Ishikawa (cell line): ENCODE data around the gene SIX1.

ENCODE experiments used
- CEBPB ChIP-seq: IDR thresholded peaks from 2 replicates; pipeline ENCODE4 v1.6.1; 2012
- CREB1 ChIP-seq: IDR thresholded peaks from 2 replicates; pipeline ENCODE4 v1.6.1; 2012; ENCODE audit warnings: low read depth
- EGR1 ChIP-seq: IDR thresholded peaks from 2 replicates; pipeline ENCODE4 v1.6.1; 2012
- EP300 ChIP-seq: IDR thresholded peaks from 2 replicates; pipeline ENCODE4 v1.6.1; 2012; ENCODE audit warnings: borderline replicate concordance
- FOXM1 ChIP-seq: IDR thresholded peaks from 2 replicates; pipeline ENCODE4 v1.6.1; 2012; ENCODE audit warnings: low read depth, borderline replicate concordance
- MAX ChIP-seq: IDR thresholded peaks from 2 replicates; pipeline ENCODE4 v1.6.1; 2012
- NFIC ChIP-seq: IDR thresholded peaks from 2 replicates; pipeline ENCODE4 v1.6.1; 2012
- RAD21 ChIP-seq: IDR thresholded peaks from 2 replicates; pipeline ENCODE4 v1.6.1; 2012; ENCODE audit warnings: low read depth
- TAF1 ChIP-seq: IDR thresholded peaks from 2 replicates; pipeline ENCODE4 v1.6.1; 2012; ENCODE audit warnings: low read depth, mild to moderate bottlenecking
- TCF12 ChIP-seq: IDR thresholded peaks from 2 replicates; pipeline ENCODE4 v1.6.1; 2012; ENCODE audit warnings: low read depth
- TEAD4 ChIP-seq: IDR thresholded peaks from 2 replicates; pipeline ENCODE4 v1.6.1; 2012
- YY1 ChIP-seq: IDR thresholded peaks from 2 replicates; pipeline ENCODE4 v1.6.1; 2012; ENCODE audit warnings: low read depth
- ZBTB7A ChIP-seq: IDR thresholded peaks from 2 replicates; pipeline ENCODE4 v1.6.1; 2012; ENCODE audit warnings: low read depth
- TF ChIP-seq, protein P1 (sequence below): IDR thresholded peaks from 2 replicates; pipeline ENCODE4 v1.6.1; 2012; ENCODE audit warnings: low read depth, mild to moderate bottlenecking
- TF ChIP-seq, protein P2 (sequence below): IDR thresholded peaks from 2 replicates; pipeline ENCODE4 v1.6.1; 2012

SIX1 gene

DNA sequence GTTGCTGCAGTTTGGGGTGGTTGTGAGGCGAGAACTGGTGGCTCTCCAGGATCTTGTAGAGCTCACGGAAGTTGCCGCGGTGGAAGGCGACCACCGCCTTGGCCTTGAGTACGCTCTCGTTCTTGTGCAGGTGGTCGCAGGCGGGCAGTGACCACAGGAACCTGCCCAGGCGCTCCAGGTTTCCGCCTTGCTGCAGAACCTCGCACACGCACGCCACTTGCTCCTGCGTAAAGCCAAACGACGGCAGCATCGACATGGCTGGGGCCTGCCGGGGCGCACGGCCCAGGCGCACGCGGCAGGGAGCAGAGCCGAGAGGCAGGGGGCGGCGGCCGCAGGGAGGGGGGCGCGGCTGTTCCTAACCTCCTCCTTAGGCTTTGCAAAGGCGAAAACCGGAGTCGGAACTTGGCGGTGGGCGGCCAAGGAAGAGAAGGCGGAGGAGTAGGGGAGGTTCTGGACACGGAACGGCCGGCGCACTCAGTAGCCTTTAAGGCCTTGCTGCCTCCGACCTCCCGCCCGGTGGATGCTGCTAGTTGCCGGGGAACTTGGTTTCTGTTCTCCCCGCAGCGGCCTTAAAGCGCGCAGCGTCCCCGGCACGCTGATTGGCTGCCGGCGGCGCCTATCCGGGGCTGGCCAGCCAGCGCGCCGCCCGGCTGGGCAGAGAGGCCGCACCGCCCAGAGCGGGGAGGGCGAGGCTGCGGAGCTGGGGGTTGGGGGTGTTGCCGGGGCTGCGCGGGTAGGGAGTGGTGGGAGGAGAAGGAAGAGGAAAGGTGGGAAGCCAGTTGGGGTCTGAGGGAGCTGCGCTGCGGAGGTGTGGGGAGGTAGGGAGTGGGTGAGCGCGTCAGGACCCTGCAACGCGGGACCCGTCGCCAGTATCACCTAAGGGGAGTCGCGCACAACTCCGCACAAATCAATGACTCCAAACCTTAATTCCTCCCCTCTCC is at the start of gene SIX1:
Gene SIX1 (minus strand): TSS at position 544 of the 941 bp plus-strand sequence. CDS start 288 bp downstream, at position 256.
- TF ChIP-seq, protein P1, sequence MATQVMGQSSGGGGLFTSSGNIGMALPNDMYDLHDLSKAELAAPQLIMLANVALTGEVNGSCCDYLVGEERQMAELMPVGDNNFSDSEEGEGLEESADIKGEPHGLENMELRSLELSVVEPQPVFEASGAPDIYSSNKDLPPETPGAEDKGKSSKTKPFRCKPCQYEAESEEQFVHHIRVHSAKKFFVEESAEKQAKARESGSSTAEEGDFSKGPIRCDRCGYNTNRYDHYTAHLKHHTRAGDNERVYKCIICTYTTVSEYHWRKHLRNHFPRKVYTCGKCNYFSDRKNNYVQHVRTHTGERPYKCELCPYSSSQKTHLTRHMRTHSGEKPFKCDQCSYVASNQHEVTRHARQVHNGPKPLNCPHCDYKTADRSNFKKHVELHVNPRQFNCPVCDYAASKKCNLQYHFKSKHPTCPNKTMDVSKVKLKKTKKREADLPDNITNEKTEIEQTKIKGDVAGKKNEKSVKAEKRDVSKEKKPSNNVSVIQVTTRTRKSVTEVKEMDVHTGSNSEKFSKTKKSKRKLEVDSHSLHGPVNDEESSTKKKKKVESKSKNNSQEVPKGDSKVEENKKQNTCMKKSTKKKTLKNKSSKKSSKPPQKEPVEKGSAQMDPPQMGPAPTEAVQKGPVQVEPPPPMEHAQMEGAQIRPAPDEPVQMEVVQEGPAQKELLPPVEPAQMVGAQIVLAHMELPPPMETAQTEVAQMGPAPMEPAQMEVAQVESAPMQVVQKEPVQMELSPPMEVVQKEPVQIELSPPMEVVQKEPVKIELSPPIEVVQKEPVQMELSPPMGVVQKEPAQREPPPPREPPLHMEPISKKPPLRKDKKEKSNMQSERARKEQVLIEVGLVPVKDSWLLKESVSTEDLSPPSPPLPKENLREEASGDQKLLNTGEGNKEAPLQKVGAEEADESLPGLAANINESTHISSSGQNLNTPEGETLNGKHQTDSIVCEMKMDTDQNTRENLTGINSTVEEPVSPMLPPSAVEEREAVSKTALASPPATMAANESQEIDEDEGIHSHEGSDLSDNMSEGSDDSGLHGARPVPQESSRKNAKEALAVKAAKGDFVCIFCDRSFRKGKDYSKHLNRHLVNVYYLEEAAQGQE: no peak
- TF ChIP-seq ZBTB7A (peak; percentile 86), TAF1 (peak; percentile 28; the same call in 1 of the 2 replicates), MAX (peak; percentile 85)

DNA sequence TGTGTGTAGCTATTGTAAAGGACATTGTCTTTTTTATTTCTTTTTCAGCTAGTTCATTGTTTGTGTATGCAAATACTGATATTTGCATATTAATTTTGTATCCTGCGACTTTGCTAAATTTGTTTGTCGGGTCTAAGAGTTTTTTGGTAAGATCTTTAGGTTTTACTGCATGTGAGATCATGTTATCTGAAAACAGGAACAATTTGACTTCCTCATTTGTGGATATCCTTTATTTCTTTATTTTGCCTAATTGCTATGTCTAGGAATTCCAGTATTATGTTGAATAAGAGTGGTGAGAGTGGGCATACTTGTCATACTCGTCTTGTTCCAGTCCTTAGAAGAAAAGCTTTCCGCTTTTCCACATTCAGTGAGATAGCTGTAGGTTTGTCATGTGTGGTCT is 46.0 kb upstream of the SIX1 start:
- no peak for TF ChIP-seq NFIC
- TF ChIP-seq CREB1: no peak
- TF ChIP-seq, protein P2, sequence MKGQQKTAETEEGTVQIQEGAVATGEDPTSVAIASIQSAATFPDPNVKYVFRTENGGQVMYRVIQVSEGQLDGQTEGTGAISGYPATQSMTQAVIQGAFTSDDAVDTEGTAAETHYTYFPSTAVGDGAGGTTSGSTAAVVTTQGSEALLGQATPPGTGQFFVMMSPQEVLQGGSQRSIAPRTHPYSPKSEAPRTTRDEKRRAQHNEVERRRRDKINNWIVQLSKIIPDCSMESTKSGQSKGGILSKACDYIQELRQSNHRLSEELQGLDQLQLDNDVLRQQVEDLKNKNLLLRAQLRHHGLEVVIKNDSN: no peak
- TF ChIP-seq, protein P1: no peak
- TF ChIP-seq CEBPB: no peak
- no peak for TF ChIP-seq TAF1
- TF ChIP-seq EP300: no peak
- TF ChIP-seq FOXM1: no peak
- no peak for TF ChIP-seq TCF12

- TF ChIP-seq CEBPB (no peak), EP300 (no peak), TAF1 (no peak), CREB1 (no peak), EGR1 (no peak), MAX (no peak), RAD21 (no peak), YY1 (no peak), NFIC (no peak), TEAD4 (no peak), TCF12 (no peak), ZBTB7A (no peak)
- TF ChIP-seq, protein P1: no peak
- TF ChIP-seq, protein P2: no peak
Observed at GRCh38 chr14:60691383-60692113, 42.3 kb upstream of the SIX1 start.

DNA sequence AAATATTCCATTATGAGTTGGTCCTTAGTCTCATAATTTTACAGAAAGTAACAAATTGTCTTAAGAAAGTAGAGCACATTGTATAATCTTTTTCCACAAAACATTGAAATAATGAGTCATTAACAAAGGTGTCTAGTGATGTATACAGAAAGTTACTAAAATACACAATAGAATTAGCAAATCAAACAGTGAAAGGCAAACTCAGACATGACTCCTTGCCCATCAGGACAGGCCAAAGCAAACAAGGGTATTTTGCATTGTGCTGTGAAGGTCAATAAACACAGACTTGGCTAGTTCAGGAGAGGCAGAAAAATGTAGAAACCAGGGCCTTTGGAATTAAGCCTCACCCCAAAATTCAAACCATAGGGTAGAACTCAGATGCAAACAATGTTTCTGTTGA is 37.6 kb upstream of the SIX1 start:
- TF ChIP-seq TAF1: no peak
- no peak for TF ChIP-seq NFIC
- TF ChIP-seq, protein P1: no peak
- TF ChIP-seq CEBPB: no peak
- no peak for TF ChIP-seq MAX
- no peak for TF ChIP-seq EGR1
- no peak for TF ChIP-seq RAD21
- no peak for TF ChIP-seq TCF12
- TF ChIP-seq YY1: no peak
- no peak for TF ChIP-seq CREB1
- no peak for TF ChIP-seq TEAD4
- no peak for TF ChIP-seq FOXM1
- TF ChIP-seq EP300: no peak
